C4-2B (cell line): ENCODE measurements around the gene P2RY12.

Experiments used
- CTCF ChIP-seq: fragments of 450-650 bp; conservative IDR thresholded peaks from 2 replicates; pipeline ENCODE4 v1.5.1; 2017; ENCODE audit warnings: mild to moderate bottlenecking
- ZFX ChIP-seq: fragments of 450-650 bp; IDR thresholded peaks from 2 replicates; pipeline ENCODE4 v1.6.1; 2017

GRCh38 chr3:151296226-151296625 lies 88.3 kb downstream of the P2RY12 start:
- TF ChIP-seq CTCF (no peak), ZFX (no peak)
